Effector memory CD8-positive, alpha-beta T cell (primary cell): ENCODE results near the gene PAPLN.
"Not testable (repeated sequence)": the region's sequence is repeated elsewhere in the genome, so short reads cannot be mapped to it uniquely, and the experiment has no call there.

Experiments
- ATAC-seq: fragments of 150-1000 bp; cut with Tn5 transposase; replicated peaks from 2 replicates; pipeline ENCODE4 v1.10.0; 2021; ENCODE audit warnings: mild to moderate bottlenecking, moderate library complexity
- DNase-seq, 3 experiments: peaks; one replicate each; pipeline ENCODE4 v3.0.0; 2021
- H3K27ac Mint-ChIP-seq, 2 donors: one replicate each; pipeline ENCODE4 v1.8.0; 2022; ENCODE audit warnings: mild to moderate bottlenecking in 2 of 2, mixed read lengths in 2 of 2, moderate library complexity in 2 of 2
- H3K27me3 Mint-ChIP-seq, 2 donors: one replicate each; pipeline ENCODE4 v1.8.0; 2022; ENCODE audit warnings: mixed read lengths in 2 of 2
- H3K36me3 Mint-ChIP-seq: one replicate; pipeline ENCODE4 v1.8.0; 2022; ENCODE audit warnings: mild to moderate bottlenecking, moderate library complexity, mixed read lengths; ENCODE audit not compliant: insufficient read depth
- H3K4me1 Mint-ChIP-seq, 2 donors: one replicate each; pipeline ENCODE4 v1.8.0; 2022; ENCODE audit warnings: low read depth in 2 of 2, mixed read lengths in 2 of 2
- H3K4me3 Mint-ChIP-seq, 2 donors: one replicate each; pipeline ENCODE4 v1.8.0; 2022; ENCODE audit warnings: mild to moderate bottlenecking in 2 of 2, mixed read lengths in 2 of 2, moderate library complexity in 2 of 2
- H3K9me3 Mint-ChIP-seq, 2 donors: one replicate each; pipeline ENCODE4 v1.8.0; 2022; ENCODE audit warnings: mixed read lengths in 2 of 2

Gene PAPLN

DNA sequence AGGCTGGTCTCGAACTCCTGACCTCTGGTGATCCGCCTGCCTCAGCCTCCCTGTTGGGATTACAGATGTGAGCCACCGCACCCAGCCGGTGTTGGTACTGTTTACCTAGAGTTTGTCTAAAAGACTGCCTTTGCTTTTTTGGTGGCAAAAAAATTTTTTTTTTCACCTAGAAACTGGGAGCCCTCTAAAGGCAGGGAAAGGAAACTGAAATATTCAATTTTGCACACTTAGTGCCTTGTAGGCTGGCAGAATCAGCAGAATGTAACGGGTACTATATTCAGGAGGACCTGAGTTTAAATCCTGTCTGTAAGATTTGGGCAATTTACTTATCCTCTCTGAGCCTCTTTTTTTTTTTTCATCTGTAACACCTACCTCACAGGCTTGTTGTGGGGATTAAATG is 43.6 kb downstream of the PAPLN start:
- Mint-ChIP-seq H3K9me3 (no peaks in the 10 kb centered on the region), H3K27me3 (no peaks in the 10 kb centered on the region)

GRCh38 chr14:73283608-73284379 is 46.5 kb downstream of the PAPLN start:
- Mint-ChIP-seq H3K36me3 (peaks cover 46% of the 10 kb centered on the region), H3K4me1 (peaks cover 8% of the 10 kb centered on the region in 2 donors), H3K4me3 (no peak overlapping the region), H3K9me3 (no peaks in the 10 kb centered on the region), H3K27ac (no peak overlapping the region), H3K27me3 (no peaks in the 10 kb centered on the region)
- ATAC-seq (no peak), DNase-seq (no peak)

More for the DNA sequence above, 43.6 kb downstream of the PAPLN start:
- Mint-ChIP-seq H3K4me3 (no peak overlapping the region), H3K27ac (peak overlapping the region in 1 of 2 donors; percentile 41), H3K4me1 (peaks cover 8% of the 10 kb centered on the region in 2 donors), H3K36me3 (peaks cover 36% of the 10 kb centered on the region)
- ATAC-seq = no peak
- no peak for DNase-seq

DNA sequence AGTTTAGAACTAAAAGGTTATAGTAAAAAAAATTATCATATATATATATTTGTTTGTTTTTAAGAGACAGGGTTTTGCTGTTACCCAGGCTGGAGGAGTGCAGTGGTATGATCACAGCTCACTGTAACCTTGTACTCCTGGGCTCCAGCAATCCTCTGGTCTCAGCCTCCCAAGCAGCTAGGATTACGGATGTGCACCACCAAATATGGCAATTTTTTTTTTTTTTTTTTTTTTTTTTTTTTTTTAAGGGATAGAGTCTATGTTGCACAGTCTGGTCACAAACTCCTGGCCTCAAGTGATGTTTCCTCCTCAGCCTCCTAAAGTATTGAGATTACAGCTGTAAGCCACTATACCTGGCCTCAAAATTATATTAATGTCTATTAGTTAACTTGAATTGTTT is 48.7 kb downstream of the PAPLN start:
- no peak overlapping the region for H3K4me3 Mint-ChIP-seq
- no peak overlapping the region for H3K27ac Mint-ChIP-seq
- no peaks in the 10 kb centered on the region for H3K9me3 Mint-ChIP-seq
- H3K4me1 Mint-ChIP-seq = peaks cover 8% of the 10 kb centered on the region in 2 donors
- no peak for ATAC-seq
- H3K27me3 Mint-ChIP-seq = no peaks in the 10 kb centered on the region
- DNase-seq = no peak
- peaks cover 44% of the 10 kb centered on the region for H3K36me3 Mint-ChIP-seq

- Mint-ChIP-seq H3K27me3 (no peaks in the 10 kb centered on the region), H3K36me3 (peaks cover 45% of the 10 kb centered on the region), H3K9me3 (no peaks in the 10 kb centered on the region), H3K4me1 (peaks cover 8% of the 10 kb centered on the region in 2 donors), H3K27ac (no peak overlapping the region), H3K4me3 (no peak overlapping the region)
- no peak for DNase-seq
- no peak for ATAC-seq
Measured at GRCh38 chr14:73286598-73286997, 49.3 kb downstream of the PAPLN start.

DNA sequence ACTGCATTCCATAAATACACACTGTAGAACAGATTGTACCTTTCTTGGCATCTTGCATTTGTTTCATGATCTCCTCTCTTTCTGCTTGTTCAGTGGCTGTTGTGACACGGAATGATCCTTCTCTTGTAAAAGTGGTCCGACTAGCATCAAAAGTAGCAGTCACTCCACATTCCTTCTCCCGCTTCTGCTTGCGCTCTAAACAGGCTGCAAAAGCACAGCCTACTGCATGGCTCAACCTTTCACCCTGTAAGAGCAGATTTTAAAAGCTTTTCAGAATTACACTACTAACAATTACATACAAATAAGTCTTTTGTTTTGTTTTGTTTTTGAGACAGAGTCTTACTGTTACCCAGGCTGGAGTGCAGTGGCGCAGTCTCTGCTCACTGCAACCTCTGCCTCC is 49.8 kb downstream of the PAPLN start:
- Mint-ChIP-seq H3K27ac (no peak overlapping the region), H3K4me1 (peaks cover 5% of the 10 kb centered on the region in 2 donors), H3K36me3 (peaks cover 45% of the 10 kb centered on the region), H3K27me3 (no peaks in the 10 kb centered on the region), H3K9me3 (no peaks in the 10 kb centered on the region), H3K4me3 (no peak overlapping the region)
- DNase-seq = no peak
- ATAC-seq = no peak

DNA sequence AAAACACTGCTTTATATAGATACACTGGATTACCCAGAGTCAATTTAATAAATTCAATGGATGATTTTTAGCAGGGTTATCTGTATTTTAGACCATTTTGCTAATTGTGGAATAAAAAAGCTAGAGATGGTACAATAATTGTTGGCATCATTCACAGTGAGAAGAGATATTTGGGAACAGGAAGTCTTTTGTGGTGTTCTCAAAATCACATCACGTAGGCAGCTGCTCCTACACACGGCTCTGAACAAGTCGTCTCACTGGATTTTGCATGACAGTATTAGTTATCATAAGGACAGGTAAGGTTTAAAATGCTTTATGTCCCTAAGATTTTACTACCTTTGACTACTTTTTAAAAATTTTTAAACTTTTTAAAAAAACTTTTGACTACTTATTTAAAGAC is 52.0 kb downstream of the PAPLN start:
- Mint-ChIP-seq H3K36me3 (peaks cover 43% of the 10 kb centered on the region), H3K4me1 (no peaks in the 10 kb centered on the region), H3K4me3 (no peak overlapping the region), H3K27ac (no peak overlapping the region), H3K27me3 (no peaks in the 10 kb centered on the region), H3K9me3 (no peaks in the 10 kb centered on the region)
- DNase-seq = no peak
- ATAC-seq = no peak

- no peaks in the 10 kb centered on the region for H3K4me1 Mint-ChIP-seq
- H3K9me3 Mint-ChIP-seq = no peaks in the 10 kb centered on the region
- H3K27me3 Mint-ChIP-seq = no peaks in the 10 kb centered on the region
Measured at GRCh38 chr14:73289729-73290128, 52.4 kb downstream of the PAPLN start.

DNA sequence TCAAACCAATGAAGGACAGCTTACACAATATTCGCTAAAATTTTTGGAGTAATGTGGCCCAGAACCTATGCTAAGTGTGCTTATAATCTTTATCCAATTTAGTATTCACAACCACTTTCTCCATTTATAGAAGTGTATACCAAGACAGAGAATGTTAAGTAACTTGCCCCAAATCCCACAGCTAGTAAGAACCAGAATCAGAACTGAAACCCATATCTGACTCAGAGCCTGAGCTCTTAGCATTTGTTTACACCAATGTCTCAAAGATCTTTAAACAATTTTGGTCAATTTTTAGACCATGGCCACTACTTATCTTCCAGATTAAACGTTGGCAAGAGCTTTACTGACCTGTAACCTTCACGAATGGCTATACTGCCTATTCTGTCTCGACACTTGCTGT is 53.0 kb downstream of the PAPLN start:
- H3K4me1 Mint-ChIP-seq = no peaks in the 10 kb centered on the region
- no peak for ATAC-seq
- H3K27ac Mint-ChIP-seq = peak overlapping the region; percentile 13 to 35

More at GRCh38 chr14:73289729-73290128, 52.4 kb downstream of the PAPLN start:
- Mint-ChIP-seq H3K36me3 (peaks cover 41% of the 10 kb centered on the region), H3K4me3 (no peak overlapping the region), H3K27ac (peak overlapping the region in 1 of 2 donors; percentile 13)
- ATAC-seq (no peak), DNase-seq (no peak)

GRCh38 chr14:73293782-73294781 is 56.8 kb downstream of the PAPLN start:
- H3K27me3 Mint-ChIP-seq = no peaks in the 10 kb centered on the region
- ATAC-seq (no peak), DNase-seq (no peak)
- no peaks in the 10 kb centered on the region for H3K9me3 Mint-ChIP-seq
- H3K27ac Mint-ChIP-seq = no peak overlapping the region
- H3K4me3 Mint-ChIP-seq = no peak overlapping the region
- no peaks in the 10 kb centered on the region for H3K4me1 Mint-ChIP-seq
- H3K36me3 Mint-ChIP-seq = peaks cover 36% of the 10 kb centered on the region

More for the DNA sequence above, 53.0 kb downstream of the PAPLN start:
- H3K9me3 Mint-ChIP-seq = no peaks in the 10 kb centered on the region
- no peaks in the 10 kb centered on the region for H3K27me3 Mint-ChIP-seq
- no peak for DNase-seq
- H3K36me3 Mint-ChIP-seq = peaks cover 36% of the 10 kb centered on the region
- no peak overlapping the region for H3K4me3 Mint-ChIP-seq

DNA sequence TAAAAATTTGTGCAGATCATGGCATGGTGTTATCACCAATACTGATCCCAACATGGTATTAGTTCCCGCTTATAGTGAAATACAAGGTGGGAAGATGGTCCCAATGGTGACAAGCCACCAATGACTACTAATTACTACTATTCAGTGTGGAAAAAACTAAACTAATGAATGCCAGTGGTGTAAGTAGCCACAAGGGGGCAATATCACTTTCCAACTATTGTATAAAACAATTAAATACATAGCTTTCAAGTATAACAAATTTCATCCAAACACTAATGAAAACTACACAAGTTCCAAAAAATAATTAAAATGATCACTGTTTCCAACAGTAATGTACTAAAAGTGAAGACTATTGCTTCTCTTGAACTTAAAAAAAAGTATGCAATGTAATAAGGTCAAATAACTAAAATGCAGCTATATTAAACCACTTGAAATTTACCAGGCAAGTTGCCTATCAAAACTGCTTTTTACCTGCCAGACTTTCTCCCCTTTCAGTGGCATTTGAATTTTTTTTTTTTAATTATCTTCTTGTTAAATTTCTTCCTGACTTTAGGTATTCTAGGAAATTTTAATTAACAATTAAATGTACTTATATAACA is 58.0 kb downstream of the PAPLN start:
- H3K9me3 Mint-ChIP-seq = no peaks in the 10 kb centered on the region
- H3K27ac Mint-ChIP-seq = no peak overlapping the region
- no peaks in the 10 kb centered on the region for H3K27me3 Mint-ChIP-seq
- peak; percentile 45 for ATAC-seq
- peak; percentile 5 to 10 (median 8) for DNase-seq
- H3K36me3 Mint-ChIP-seq = peaks cover 36% of the 10 kb centered on the region
- H3K4me3 Mint-ChIP-seq = no peak overlapping the region
- no peaks in the 10 kb centered on the region for H3K4me1 Mint-ChIP-seq

- Mint-ChIP-seq H3K4me3 (no peak overlapping the region), H3K4me1 (peaks cover 1 to 5% of the 10 kb centered on the region in 2 donors), H3K27ac (no peak overlapping the region), H3K9me3 (peaks cover 0 to 2% of the 10 kb centered on the region in 2 donors), H3K36me3 (no peaks in the 10 kb centered on the region), H3K27me3 (no peaks in the 10 kb centered on the region)
- no peak for ATAC-seq
- no peak for DNase-seq
Measured at GRCh38 chr14:73305499-73305898, 68.2 kb downstream of the PAPLN start.

DNA sequence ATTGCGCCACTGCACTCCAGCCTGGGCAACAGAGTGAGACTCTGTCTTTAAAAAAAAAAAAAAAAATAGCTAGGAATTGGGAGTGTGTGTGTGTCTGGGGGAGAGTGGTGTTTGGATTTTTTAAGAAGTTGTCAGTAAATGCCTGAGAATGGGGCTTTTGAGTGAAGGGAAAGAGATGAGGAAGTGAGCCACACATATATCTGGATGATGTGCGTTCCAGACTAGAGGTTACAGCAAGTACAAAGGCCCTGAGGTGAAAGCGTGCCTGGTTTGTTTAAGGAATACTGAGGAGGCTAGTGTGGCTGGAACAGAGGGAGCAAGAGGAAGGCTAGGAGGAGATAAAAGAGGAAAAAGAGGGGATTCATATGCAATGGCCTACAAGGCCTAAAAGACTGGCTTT is 70.0 kb downstream of the PAPLN start:
- Mint-ChIP-seq H3K27me3 (no peaks in the 10 kb centered on the region), H3K4me3 (no peak overlapping the region), H3K27ac (no peak overlapping the region), H3K4me1 (peaks cover 5% of the 10 kb centered on the region in 2 donors), H3K9me3 (peaks cover 0 to 2% of the 10 kb centered on the region in 2 donors), H3K36me3 (no peaks in the 10 kb centered on the region)
- DNase-seq (no peak), ATAC-seq (no peak)

- not testable (repeated sequence) for ATAC-seq, DNase-seq, H3K4me3 Mint-ChIP-seq, H3K27ac Mint-ChIP-seq, H3K9me3 Mint-ChIP-seq, H3K27me3 Mint-ChIP-seq, H3K36me3 Mint-ChIP-seq, H3K4me1 Mint-ChIP-seq
Measured at GRCh38 chr14:73309207-73309606, 71.9 kb downstream of the PAPLN start.
